ENCODE data around the gene COL4A6. TPM values are rescaled to one million over a fixed set of nuclear protein-coding genes. Genes with fewer than 3 reads are reported as not detected.

Gene COL4A6
- total and polyA plus RNA-seq, 2 of the 4 experiments (the other 2 are of a cell fraction): 0.36 to 0.74 TPM

DNA sequence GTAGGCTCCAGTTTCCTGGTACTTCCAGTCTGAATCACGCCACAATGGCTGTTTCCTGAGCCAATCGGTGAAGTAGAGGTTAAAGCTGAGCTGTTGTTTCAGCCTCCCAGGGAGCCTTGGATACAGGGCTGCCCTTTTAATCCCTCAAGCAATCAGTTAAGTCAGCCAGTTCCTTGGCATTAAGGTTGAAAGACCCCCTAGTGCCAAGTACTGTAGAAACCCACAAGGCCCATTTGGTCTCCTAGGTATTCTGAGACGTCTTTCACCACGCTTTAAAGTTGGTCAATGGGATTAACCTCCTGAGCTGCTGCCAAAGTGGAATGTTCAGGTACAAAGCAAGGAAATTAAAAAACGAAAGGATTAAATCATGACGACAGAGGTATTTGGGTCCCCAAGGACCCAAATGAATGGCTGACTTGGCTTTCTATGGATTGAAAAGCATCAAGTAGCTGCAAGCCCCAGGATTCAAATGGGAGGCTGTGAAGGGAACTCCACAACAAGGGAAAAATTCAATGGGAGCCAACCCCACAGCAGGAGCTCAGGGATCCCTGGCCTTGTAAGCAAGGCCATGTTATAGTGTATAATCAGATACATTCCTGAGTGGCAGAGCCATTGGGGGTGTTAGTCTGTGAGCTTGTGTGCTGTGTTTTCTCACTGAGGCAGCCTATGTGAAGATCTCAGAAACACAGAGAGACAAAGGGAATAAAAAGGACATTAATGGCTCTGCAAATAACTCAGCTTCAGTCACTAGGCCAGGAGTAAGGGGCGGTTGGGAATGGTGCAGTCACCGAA lies 260.7 kb downstream of the COL4A6 start (continued):
- TF ChIP-seq BHLHE40 (IDR thresholded peaks at IDR 0.05; ENCODE audit: low read depth, low read length): no peak

DNA sequence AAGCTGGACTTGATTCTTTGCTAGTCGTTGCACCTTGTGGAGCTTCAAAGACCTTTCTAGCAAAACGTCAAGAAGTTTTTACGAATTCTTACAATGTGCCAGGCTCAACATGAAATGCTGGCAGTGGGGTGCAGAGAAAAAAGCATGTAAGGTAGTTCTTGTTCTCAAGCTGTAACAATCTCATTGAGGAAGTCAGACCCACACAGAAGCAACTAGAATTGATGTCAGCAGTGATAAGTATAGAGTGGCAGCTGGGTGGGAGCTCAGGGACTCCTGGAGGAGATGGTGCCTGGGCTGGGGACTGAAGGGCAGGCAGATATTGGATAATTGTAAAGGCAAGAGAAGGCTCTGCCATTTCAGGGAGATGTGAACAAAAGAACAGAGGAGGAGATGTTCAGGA lies 264.3 kb downstream of the COL4A6 start:
- Histone ChIP-seq H3K27ac (ENCODE audit: insufficient read depth, low read length) (no peak overlapping the region), H3K9ac (ENCODE audit: low read depth, low read length) (no peak overlapping the region), H2AK5ac (ENCODE audit: low read depth, low read length) (no peak overlapping the region), H3K9me3 (ENCODE audit: control insufficient read depth, insufficient read depth, low read length) (no peaks in the 10 kb centered on the region), H3K9me1 (ENCODE audit: insufficient read depth, low read length) (no peaks in the 10 kb centered on the region; the same call in none of the 2 replicates), H4K20me1 (ENCODE audit: insufficient read depth, low read length) (no peaks in the 10 kb centered on the region), H3K27me3 (ENCODE audit: control insufficient read depth, insufficient read depth, low read length) (peaks cover 12% of the 10 kb centered on the region; the same call in 1 of the 2 replicates), H3K56ac (ENCODE audit: extremely low read depth, insufficient read depth, low read length) (no peak overlapping the region), H2BK120ac (ENCODE audit: low read depth, low read length) (no peak overlapping the region), H3K4me2 (ENCODE audit: low read depth, low read length) (no peak overlapping the region), H3K79me1 (ENCODE audit: low read depth in 1 of 2, low read length in 2 of 2) (no peaks in the 10 kb centered on the region), H2BK5ac (ENCODE audit: low read depth, low read length, poor library complexity, severe bottlenecking) (no peak overlapping the region), H3K4ac (ENCODE audit: low read depth, low read length) (no peak overlapping the region), H3K14ac (replicated peaks; ENCODE audit: low read depth, low read length) (no peak overlapping the region), H4K91ac (ENCODE audit: insufficient read depth, low read depth, low read length) (no peak overlapping the region), H3K4me3 (ENCODE audit: insufficient read depth, low read depth, low read length) (no peak overlapping the region), H2BK15ac (ENCODE audit: low read depth, low read length) (no peak overlapping the region), H3K18ac (ENCODE audit: low read depth, low read length) (no peak overlapping the region), H2AK9ac (replicated peaks; ENCODE audit: low read depth, low read length, poor library complexity) (no peak overlapping the region), H3K36me3 (ENCODE audit: control insufficient read depth, insufficient read depth, low read length) (no peaks in the 10 kb centered on the region), H3K4me1 (ENCODE audit: control insufficient read depth, insufficient read depth, low read length) (no peaks in the 10 kb centered on the region), H2BK20ac (ENCODE audit: low read depth, low read length) (no peak overlapping the region), H4K5ac (ENCODE audit: low read depth, low read length) (no peak overlapping the region), H2AFZ (replicated peaks; ENCODE audit: low read length, poor library complexity) (no peak overlapping the region), H3K23ac (ENCODE audit: low read depth, low read length) (no peak overlapping the region), H4K8ac (ENCODE audit: low read depth in 2 of 2, low read length in 2 of 2) (no peak overlapping the region)
- in situ Hi-C loops (cut with MboI; ENCODE audit: low sequenced_read_pairs) (no loop called here), intact Hi-C loops (cut with micrococcal nuclease) (no loop called here), dilution Hi-C loops (cut with HindIII; ENCODE audit: low sequenced_read_pairs, unreplicated experiment) (no loop called here)
- no peak for DNase-seq
- POLR2A ChIA-PET (ENCODE audit: unreplicated experiment): no interaction called here
- no peak for ATAC-seq (ENCODE audit: low read depth)
- no TSS peak for BruUV-seq (replicated peaks)
- no CpG with 5 or more reads among the region's 3 CpGs for WGBS, 2 experiments (ENCODE audit: extremely low coverage in 2 of 2, insufficient read length in 1 of 2)
- CTCF ChIA-PET: no interaction called here
- TF ChIP-seq, protein P1, sequence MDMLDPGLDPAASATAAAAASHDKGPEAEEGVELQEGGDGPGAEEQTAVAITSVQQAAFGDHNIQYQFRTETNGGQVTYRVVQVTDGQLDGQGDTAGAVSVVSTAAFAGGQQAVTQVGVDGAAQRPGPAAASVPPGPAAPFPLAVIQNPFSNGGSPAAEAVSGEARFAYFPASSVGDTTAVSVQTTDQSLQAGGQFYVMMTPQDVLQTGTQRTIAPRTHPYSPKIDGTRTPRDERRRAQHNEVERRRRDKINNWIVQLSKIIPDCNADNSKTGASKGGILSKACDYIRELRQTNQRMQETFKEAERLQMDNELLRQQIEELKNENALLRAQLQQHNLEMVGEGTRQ (IDR thresholded peaks at IDR 0.05; ENCODE audit: low read depth, low read length): no peak
- TF ChIP-seq MXI1 (IDR thresholded peaks at IDR 0.05; ENCODE audit: borderline replicate concordance, low read depth, low read length): no peak
- TF ChIP-seq RAD21 (IDR thresholded peaks at IDR 0.05; ENCODE audit: low read length): no peak
- no peak for TF ChIP-seq SMC3 (IDR thresholded peaks at IDR 0.05; ENCODE audit: low read depth, low read length)
- TF ChIP-seq, protein P2, sequence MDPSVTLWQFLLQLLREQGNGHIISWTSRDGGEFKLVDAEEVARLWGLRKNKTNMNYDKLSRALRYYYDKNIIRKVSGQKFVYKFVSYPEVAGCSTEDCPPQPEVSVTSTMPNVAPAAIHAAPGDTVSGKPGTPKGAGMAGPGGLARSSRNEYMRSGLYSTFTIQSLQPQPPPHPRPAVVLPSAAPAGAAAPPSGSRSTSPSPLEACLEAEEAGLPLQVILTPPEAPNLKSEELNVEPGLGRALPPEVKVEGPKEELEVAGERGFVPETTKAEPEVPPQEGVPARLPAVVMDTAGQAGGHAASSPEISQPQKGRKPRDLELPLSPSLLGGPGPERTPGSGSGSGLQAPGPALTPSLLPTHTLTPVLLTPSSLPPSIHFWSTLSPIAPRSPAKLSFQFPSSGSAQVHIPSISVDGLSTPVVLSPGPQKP (IDR thresholded peaks at IDR 0.05; ENCODE audit: borderline replicate concordance, low read depth, low read length): no peak
- no peak for TF ChIP-seq RCOR1 (IDR thresholded peaks at IDR 0.05; ENCODE audit: insufficient replicate concordance, low read length)
- TF ChIP-seq POLR2A (IDR thresholded peaks at IDR 0.05; ENCODE audit: low read depth, low read length): no peak
- TF ChIP-seq, protein P3, sequence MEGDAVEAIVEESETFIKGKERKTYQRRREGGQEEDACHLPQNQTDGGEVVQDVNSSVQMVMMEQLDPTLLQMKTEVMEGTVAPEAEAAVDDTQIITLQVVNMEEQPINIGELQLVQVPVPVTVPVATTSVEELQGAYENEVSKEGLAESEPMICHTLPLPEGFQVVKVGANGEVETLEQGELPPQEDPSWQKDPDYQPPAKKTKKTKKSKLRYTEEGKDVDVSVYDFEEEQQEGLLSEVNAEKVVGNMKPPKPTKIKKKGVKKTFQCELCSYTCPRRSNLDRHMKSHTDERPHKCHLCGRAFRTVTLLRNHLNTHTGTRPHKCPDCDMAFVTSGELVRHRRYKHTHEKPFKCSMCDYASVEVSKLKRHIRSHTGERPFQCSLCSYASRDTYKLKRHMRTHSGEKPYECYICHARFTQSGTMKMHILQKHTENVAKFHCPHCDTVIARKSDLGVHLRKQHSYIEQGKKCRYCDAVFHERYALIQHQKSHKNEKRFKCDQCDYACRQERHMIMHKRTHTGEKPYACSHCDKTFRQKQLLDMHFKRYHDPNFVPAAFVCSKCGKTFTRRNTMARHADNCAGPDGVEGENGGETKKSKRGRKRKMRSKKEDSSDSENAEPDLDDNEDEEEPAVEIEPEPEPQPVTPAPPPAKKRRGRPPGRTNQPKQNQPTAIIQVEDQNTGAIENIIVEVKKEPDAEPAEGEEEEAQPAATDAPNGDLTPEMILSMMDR (conservative IDR thresholded peaks at IDR 0.05; ENCODE audit: low read depth, low read length): no peak
- TF ChIP-seq MAFK (IDR thresholded peaks at IDR 0.05; ENCODE audit: low read depth, low read length): no peak
- no peak for TF ChIP-seq MAZ (IDR thresholded peaks at IDR 0.05; ENCODE audit: borderline replicate concordance, low read depth, low read length)
- no peak for TF ChIP-seq FOS (IDR thresholded peaks at IDR 0.05; ENCODE audit: low read depth, low read length)
- no peak for TF ChIP-seq NFE2L2 (IDR thresholded peaks at IDR 0.05; ENCODE audit: low read depth, low read length)
